SK-N-SH treated with all-trans-retinoic acid at 6 μM for 48 hours (cell line): ENCODE results near the gene KLLN.

Source experiments
- ATAC-seq: fragments of 200-7000 bp; cut with Tn5 transposase; 3 replicates; pipeline ENCODE4 v1.9.1; 2020; ENCODE audit warnings: mild to moderate bottlenecking, moderate library complexity
- ARNTL ChIP-seq: fragments of 450-650 bp; formaldehyde crosslinking; IDR thresholded peaks from 2 replicates; pipeline ENCODE4 v1.5.0; 2020; ENCODE audit warnings: low read depth, mild to moderate bottlenecking, moderate library complexity, borderline replicate concordance
- BACH2 ChIP-seq: fragments of 250-450 bp; sonication (Bioruptor Pico); IDR thresholded peaks from 2 replicates; pipeline ENCODE4 v1.9.0; 2021; ENCODE audit warnings: mild to moderate bottlenecking, borderline replicate concordance
- CSDC2 ChIP-seq: fragments of 250-450 bp; sonication (Bioruptor Pico); IDR thresholded peaks from 2 replicates; pipeline ENCODE4 v1.5.0; 2020; ENCODE audit warnings: mild to moderate bottlenecking, moderate library complexity
- ESRRG ChIP-seq: fragments of 250-450 bp; sonication (Bioruptor Pico); IDR thresholded peaks from 2 replicates; pipeline ENCODE4 v1.6.1; 2021; ENCODE audit warnings: mild to moderate bottlenecking
- ISL1 ChIP-seq: fragments of 250-450 bp; sonication (Bioruptor Pico); IDR thresholded peaks from 2 replicates; pipeline ENCODE4 v2.1.2; 2022; ENCODE audit warnings: mild to moderate bottlenecking, moderate library complexity
- OSR1 ChIP-seq: fragments of 250-450 bp; sonication (Bioruptor Pico); IDR thresholded peaks from 2 replicates; pipeline ENCODE4 v1.8.0; 2022; ENCODE audit warnings: moderate library complexity, mild to moderate bottlenecking, inconsistent platforms
- PPARA ChIP-seq: fragments of 250-450 bp; sonication (Bioruptor Pico); IDR thresholded peaks from 2 replicates; pipeline ENCODE4 v1.5.0; 2020; ENCODE audit warnings: mild to moderate bottlenecking, borderline replicate concordance
- RARB ChIP-seq: fragments of 250-450 bp; sonication (Bioruptor Pico); IDR thresholded peaks from 2 replicates; pipeline ENCODE4 v1.8.0; 2021; ENCODE audit warnings: mild to moderate bottlenecking, moderate library complexity
- SNAI2 ChIP-seq: fragments of 250-450 bp; sonication (Bioruptor Pico); IDR thresholded peaks from 2 replicates; pipeline ENCODE4 v1.5.0; 2020; ENCODE audit warnings: mild to moderate bottlenecking, moderate library complexity
- TCF4 ChIP-seq: fragments of 250-450 bp; sonication (Bioruptor Pico); IDR thresholded peaks from 2 replicates; pipeline ENCODE4 v1.8.0; 2021; ENCODE audit warnings: mild to moderate bottlenecking, moderate library complexity, borderline replicate concordance
- TOX ChIP-seq: fragments of 250-450 bp; sonication (Bioruptor Pico); IDR thresholded peaks from 2 replicates; pipeline ENCODE4 v1.8.0; 2021; ENCODE audit warnings: mild to moderate bottlenecking, moderate library complexity, borderline replicate concordance
- ZC3H10 ChIP-seq: fragments of 250-450 bp; sonication (Bioruptor Pico); IDR thresholded peaks from 2 replicates; pipeline ENCODE4 v1.5.1; 2021; ENCODE audit warnings: mild to moderate bottlenecking, moderate library complexity
- ZFP3 ChIP-seq: fragments of 250-450 bp; sonication (Bioruptor Pico); IDR thresholded peaks from 2 replicates; pipeline ENCODE4 v1.5.0; 2020; ENCODE audit warnings: mild to moderate bottlenecking, moderate library complexity
- ZFP30 ChIP-seq: fragments of 450-650 bp; formaldehyde crosslinking; IDR thresholded peaks from 2 replicates; pipeline ENCODE4 v1.5.0; 2022; ENCODE audit warnings: mild to moderate bottlenecking, moderate library complexity
- ZNF70 ChIP-seq: fragments of 450-650 bp; formaldehyde crosslinking; IDR thresholded peaks from 2 replicates; pipeline ENCODE4 v1.5.0; 2020; ENCODE audit warnings: mild to moderate bottlenecking, moderate library complexity
- ZNF8 ChIP-seq: fragments of 450-650 bp; formaldehyde crosslinking; IDR thresholded peaks from 2 replicates; pipeline ENCODE4 v1.5.0; 2020; ENCODE audit warnings: mild to moderate bottlenecking, moderate library complexity
- TF ChIP-seq, protein P1 (sequence below): fragments of 250-450 bp; sonication (Bioruptor Pico); IDR thresholded peaks from 2 replicates; pipeline ENCODE4 v1.5.1; 2021; ENCODE audit warnings: mild to moderate bottlenecking, moderate library complexity
- TF ChIP-seq, protein P2 (sequence below): fragments of 250-450 bp; sonication (Bioruptor Pico); IDR thresholded peaks from 2 replicates; pipeline ENCODE4 v1.5.1; 2020; ENCODE audit warnings: low read depth, mild to moderate bottlenecking, moderate library complexity
- TF ChIP-seq, protein P3 (sequence below): fragments of 250-450 bp; sonication (Bioruptor Pico); IDR thresholded peaks from 2 replicates; pipeline ENCODE4 v1.8.0; 2021; ENCODE audit warnings: low read depth, mild to moderate bottlenecking, moderate library complexity, borderline replicate concordance
- TF ChIP-seq, protein P4 (sequence below): fragments of 250-450 bp; sonication (Bioruptor Pico); IDR thresholded peaks from 2 replicates; pipeline ENCODE4 v1.5.0; 2020; ENCODE audit warnings: mild to moderate bottlenecking, moderate library complexity
- TF ChIP-seq, protein P5 (sequence below): fragments of 250-450 bp; sonication (Bioruptor Pico); IDR thresholded peaks from 2 replicates; pipeline ENCODE4 v1.8.0; 2020; ENCODE audit warnings: mild to moderate bottlenecking, moderate library complexity, borderline replicate concordance

KLLN gene

DNA sequence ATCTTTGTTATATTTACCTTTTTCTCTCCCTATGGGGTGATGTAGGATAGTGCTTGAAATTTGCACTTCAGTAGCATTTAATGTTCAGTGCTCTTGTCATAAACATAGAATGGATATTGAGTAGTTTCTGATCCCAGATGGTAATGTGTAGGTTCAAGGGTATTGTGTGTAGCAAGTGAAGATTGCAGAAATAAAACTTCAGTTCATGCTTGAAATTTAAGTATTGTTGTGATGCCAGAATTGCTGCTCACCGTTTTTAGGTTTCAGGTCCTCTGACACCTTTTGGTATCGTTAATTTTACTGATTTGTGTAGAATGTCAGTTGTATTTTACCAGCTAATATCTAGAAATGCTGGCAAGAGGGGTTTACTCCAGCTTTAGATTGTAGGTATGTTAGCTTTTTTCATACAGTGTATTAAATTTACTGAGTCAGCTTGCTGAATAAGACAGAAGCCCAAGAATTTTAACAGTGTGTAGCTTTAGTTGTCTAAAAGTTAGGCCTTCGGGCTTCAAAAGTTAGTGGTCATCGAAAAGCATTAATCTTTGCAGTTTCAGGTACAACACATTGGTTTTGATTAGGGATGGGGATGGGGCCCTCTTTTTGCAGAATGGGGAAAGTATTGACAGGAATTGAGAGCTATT, 2.0 kb upstream of the KLLN start:
- TF ChIP-seq ZNF8 (CRISPR knock-in tag) (no peak), RARB (CRISPR knock-in tag) (no peak), ZFP30 (no peak), ZFP3 (CRISPR knock-in tag) (no peak), ZNF70 (CRISPR knock-in tag) (no peak), ARNTL (no peak), ESRRG (CRISPR knock-in tag) (no peak), ISL1 (CRISPR knock-in tag) (no peak), TCF4 (CRISPR knock-in tag) (no peak), TOX (no peak), SNAI2 (no peak), OSR1 (no peak), PPARA (CRISPR knock-in tag) (no peak), BACH2 (CRISPR knock-in tag) (no peak), CSDC2 (CRISPR knock-in tag) (no peak)
- TF ChIP-seq, protein P1, sequence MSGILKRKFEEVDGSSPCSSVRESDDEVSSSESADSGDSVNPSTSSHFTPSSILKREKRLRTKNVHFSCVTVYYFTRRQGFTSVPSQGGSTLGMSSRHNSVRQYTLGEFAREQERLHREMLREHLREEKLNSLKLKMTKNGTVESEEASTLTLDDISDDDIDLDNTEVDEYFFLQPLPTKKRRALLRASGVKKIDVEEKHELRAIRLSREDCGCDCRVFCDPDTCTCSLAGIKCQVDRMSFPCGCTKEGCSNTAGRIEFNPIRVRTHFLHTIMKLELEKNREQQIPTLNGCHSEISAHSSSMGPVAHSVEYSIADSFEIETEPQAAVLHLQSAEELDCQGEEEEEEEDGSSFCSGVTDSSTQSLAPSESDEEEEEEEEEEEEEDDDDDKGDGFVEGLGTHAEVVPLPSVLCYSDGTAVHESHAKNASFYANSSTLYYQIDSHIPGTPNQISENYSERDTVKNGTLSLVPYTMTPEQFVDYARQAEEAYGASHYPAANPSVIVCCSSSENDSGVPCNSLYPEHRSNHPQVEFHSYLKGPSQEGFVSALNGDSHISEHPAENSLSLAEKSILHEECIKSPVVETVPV: no peak
- TF ChIP-seq, protein P2, sequence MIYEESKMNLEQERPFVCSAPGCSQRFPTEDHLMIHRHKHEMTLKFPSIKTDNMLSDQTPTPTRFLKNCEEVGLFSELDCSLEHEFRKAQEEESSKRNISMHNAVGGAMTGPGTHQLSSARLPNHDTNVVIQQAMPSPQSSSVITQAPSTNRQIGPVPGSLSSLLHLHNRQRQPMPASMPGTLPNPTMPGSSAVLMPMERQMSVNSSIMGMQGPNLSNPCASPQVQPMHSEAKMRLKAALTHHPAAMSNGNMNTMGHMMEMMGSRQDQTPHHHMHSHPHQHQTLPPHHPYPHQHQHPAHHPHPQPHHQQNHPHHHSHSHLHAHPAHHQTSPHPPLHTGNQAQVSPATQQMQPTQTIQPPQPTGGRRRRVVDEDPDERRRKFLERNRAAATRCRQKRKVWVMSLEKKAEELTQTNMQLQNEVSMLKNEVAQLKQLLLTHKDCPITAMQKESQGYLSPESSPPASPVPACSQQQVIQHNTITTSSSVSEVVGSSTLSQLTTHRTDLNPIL (CRISPR knock-in tag): no peak
- TF ChIP-seq, protein P3, sequence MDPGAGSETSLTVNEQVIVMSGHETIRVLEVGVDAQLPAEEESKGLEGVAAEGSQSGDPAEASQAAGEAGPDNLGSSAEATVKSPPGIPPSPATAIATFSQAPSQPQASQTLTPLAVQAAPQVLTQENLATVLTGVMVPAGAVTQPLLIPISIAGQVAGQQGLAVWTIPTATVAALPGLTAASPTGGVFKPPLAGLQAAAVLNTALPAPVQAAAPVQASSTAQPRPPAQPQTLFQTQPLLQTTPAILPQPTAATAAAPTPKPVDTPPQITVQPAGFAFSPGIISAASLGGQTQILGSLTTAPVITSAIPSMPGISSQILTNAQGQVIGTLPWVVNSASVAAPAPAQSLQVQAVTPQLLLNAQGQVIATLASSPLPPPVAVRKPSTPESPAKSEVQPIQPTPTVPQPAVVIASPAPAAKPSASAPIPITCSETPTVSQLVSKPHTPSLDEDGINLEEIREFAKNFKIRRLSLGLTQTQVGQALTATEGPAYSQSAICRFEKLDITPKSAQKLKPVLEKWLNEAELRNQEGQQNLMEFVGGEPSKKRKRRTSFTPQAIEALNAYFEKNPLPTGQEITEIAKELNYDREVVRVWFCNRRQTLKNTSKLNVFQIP (CRISPR knock-in tag): no peak
- TF ChIP-seq, protein P4, sequence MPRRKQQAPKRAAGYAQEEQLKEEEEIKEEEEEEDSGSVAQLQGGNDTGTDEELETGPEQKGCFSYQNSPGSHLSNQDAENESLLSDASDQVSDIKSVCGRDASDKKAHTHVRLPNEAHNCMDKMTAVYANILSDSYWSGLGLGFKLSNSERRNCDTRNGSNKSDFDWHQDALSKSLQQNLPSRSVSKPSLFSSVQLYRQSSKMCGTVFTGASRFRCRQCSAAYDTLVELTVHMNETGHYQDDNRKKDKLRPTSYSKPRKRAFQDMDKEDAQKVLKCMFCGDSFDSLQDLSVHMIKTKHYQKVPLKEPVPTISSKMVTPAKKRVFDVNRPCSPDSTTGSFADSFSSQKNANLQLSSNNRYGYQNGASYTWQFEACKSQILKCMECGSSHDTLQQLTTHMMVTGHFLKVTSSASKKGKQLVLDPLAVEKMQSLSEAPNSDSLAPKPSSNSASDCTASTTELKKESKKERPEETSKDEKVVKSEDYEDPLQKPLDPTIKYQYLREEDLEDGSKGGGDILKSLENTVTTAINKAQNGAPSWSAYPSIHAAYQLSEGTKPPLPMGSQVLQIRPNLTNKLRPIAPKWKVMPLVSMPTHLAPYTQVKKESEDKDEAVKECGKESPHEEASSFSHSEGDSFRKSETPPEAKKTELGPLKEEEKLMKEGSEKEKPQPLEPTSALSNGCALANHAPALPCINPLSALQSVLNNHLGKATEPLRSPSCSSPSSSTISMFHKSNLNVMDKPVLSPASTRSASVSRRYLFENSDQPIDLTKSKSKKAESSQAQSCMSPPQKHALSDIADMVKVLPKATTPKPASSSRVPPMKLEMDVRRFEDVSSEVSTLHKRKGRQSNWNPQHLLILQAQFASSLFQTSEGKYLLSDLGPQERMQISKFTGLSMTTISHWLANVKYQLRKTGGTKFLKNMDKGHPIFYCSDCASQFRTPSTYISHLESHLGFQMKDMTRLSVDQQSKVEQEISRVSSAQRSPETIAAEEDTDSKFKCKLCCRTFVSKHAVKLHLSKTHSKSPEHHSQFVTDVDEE (CRISPR knock-in tag): no peak
- TF ChIP-seq, protein P5, sequence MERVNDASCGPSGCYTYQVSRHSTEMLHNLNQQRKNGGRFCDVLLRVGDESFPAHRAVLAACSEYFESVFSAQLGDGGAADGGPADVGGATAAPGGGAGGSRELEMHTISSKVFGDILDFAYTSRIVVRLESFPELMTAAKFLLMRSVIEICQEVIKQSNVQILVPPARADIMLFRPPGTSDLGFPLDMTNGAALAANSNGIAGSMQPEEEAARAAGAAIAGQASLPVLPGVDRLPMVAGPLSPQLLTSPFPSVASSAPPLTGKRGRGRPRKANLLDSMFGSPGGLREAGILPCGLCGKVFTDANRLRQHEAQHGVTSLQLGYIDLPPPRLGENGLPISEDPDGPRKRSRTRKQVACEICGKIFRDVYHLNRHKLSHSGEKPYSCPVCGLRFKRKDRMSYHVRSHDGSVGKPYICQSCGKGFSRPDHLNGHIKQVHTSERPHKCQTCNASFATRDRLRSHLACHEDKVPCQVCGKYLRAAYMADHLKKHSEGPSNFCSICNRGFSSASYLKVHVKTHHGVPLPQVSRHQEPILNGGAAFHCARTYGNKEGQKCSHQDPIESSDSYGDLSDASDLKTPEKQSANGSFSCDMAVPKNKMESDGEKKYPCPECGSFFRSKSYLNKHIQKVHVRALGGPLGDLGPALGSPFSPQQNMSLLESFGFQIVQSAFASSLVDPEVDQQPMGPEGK: no peak
- ATAC-seq: no peak

DNA sequence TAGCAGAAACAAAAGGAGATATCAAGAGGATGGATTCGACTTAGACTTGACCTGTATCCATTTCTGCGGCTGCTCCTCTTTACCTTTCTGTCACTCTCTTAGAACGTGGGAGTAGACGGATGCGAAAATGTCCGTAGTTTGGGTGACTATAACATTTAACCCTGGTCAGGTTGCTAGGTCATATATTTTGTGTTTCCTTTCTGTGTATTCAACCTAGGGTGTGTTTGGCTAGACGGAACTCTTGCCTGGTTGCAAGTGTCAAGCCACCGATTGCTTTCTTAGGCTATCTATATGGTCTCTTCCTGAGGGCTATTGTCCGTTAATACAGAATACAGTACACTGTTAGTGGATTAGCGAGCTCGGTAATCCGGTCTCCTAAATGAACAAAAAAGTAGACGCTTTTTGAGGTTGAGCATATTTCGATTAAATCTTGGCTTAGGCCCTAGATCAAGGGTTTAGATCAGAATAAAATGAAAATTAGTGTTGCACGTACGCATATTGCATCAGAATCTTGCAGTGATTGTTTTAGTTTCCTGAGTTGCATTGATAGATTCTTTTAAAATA, 1.2 kb upstream of the KLLN start:
- TF ChIP-seq, protein P1: no peak
- no peak for TF ChIP-seq ISL1 (CRISPR knock-in tag)
- TF ChIP-seq ZNF70 (CRISPR knock-in tag): no peak
- no peak for TF ChIP-seq PPARA (CRISPR knock-in tag)
- TF ChIP-seq ZC3H10 (CRISPR knock-in tag): no peak
- TF ChIP-seq, protein P2 (CRISPR knock-in tag): no peak
- TF ChIP-seq TCF4 (CRISPR knock-in tag): no peak
- TF ChIP-seq, protein P5: no peak
- no peak for TF ChIP-seq CSDC2 (CRISPR knock-in tag)
- TF ChIP-seq BACH2 (CRISPR knock-in tag): no peak
- no peak for TF ChIP-seq TOX
- no peak for TF ChIP-seq ARNTL
- TF ChIP-seq, protein P4 (CRISPR knock-in tag): no peak
- ATAC-seq: no peak
